PC-9 (cell line): Measurements from ENCODE around the gene FOXN3. TPM values are rescaled to one million over a fixed set of nuclear protein-coding genes. Genes with fewer than 3 reads are reported as not detected.

Source experiments
- BruUV-seq: library from RNA; stranded (reverse); fragments of 400-500 nt; replicated peaks from 2 replicates; lab custom pipeline; 2021; lab: Mats Ljungman, UMichigan
- CTCF ChIA-PET: fragments of 300-600 bp; sonication (Branson Sonifier 250); formaldehyde crosslinking; loops from one replicate; lab custom pipeline; 2022; ENCODE audit warnings: antibody characterized with exemption; lab: Charles Lee
- POLR2A ChIA-PET: fragments of 300-600 bp; sonication (Branson Sonifier 250); formaldehyde crosslinking; loops from one replicate; lab custom pipeline; 2022; ENCODE audit warnings: antibody characterized with exemption; ENCODE audit not compliant: unreplicated experiment; lab: Charles Lee
- DNase-seq, 2 experiments: peaks; one replicate each; pipeline versions ENCODE4 v3.0.0 to v3.0.0-alpha.2; 2015 to 2022; ENCODE audit warnings: mixed read lengths in 1 of 2
- H2AFZ ChIP-seq: fragments of 200-600 bp; sonication (generic); 2 replicates; pipeline ENCODE4 v1.8.1; 2017; ENCODE audit warnings: antibody characterized with exemption
- H3F3A ChIP-seq: fragments of 200-600 bp; sonication (generic); 2 replicates; pipeline ENCODE4 v1.8.1; 2017; ENCODE audit warnings: antibody characterized with exemption, mild to moderate bottlenecking, low read depth; ENCODE audit not compliant: insufficient read depth
- H3K27ac ChIP-seq: fragments of 200-600 bp; sonication (generic); 2 replicates; pipeline ENCODE4 v1.6.1; 2016; ENCODE audit warnings: mixed run types
- H3K27me3 ChIP-seq: fragments of 200-600 bp; sonication (generic); 2 replicates; pipeline ENCODE4 v1.6.1; 2016; ENCODE audit warnings: low read depth, mixed run types; ENCODE audit not compliant: insufficient read depth
- H3K36me3 ChIP-seq: fragments of 200-600 bp; sonication (generic); 2 replicates; pipeline ENCODE4 v1.6.1; 2016; ENCODE audit warnings: low read depth, mixed run types
- H3K4me1 ChIP-seq: fragments of 200-600 bp; sonication (generic); replicated peaks from 2 replicates; pipeline ENCODE4 v1.6.1; 2016; ENCODE audit warnings: mixed run types; ENCODE audit not compliant: insufficient read depth
- H3K4me2 ChIP-seq: fragments of 200-600 bp; sonication (generic); 2 replicates; pipeline ENCODE4 v1.6.1; 2017; ENCODE audit warnings: mixed run types
- H3K4me3 ChIP-seq: fragments of 200-600 bp; sonication (generic); 2 replicates; pipeline ENCODE4 v1.6.1; 2016; ENCODE audit warnings: mixed run types
- H3K79me2 ChIP-seq: fragments of 200-600 bp; sonication (generic); 2 replicates; pipeline ENCODE4 v1.6.1; 2017; ENCODE audit warnings: low read depth, mixed run types
- H3K9me2 ChIP-seq: fragments of 200-600 bp; sonication (generic); 2 replicates; pipeline ENCODE4 v1.8.1; 2017; ENCODE audit warnings: mild to moderate bottlenecking; ENCODE audit not compliant: insufficient read depth
- H3K9me3 ChIP-seq: fragments of 200-600 bp; sonication (generic); 2 replicates; pipeline ENCODE4 v1.8.1; 2016; ENCODE audit warnings: low read depth; ENCODE audit not compliant: insufficient read depth
- H4K20me1 ChIP-seq: fragments of 200-600 bp; sonication (generic); 2 replicates; pipeline ENCODE4 v1.8.1; 2017; ENCODE audit not compliant: insufficient read depth
- EZH2 ChIP-seq: fragments of 200-600 bp; sonication (generic); IDR thresholded peaks from 2 replicates; pipeline ENCODE4 v1.8.0; 2017; ENCODE audit warnings: antibody characterized with exemption, low read depth
- intact Hi-C: fragments of 100-400 bp; cut with micrococcal nuclease; formaldehyde crosslinking; loops from one replicate; pipeline ENCODE4 v1.10.0; 2022; ENCODE audit not compliant: unreplicated experiment
- total RNA-seq: library from RNA; stranded (reverse); gene quantifications from 2 replicates; pipeline ENCODE4 v1.2.3, GENCODE V29; 2021
- TF ChIP-seq, protein P1 (sequence below): fragments of 200-600 bp; sonication (generic); conservative IDR thresholded peaks from 2 replicates; pipeline ENCODE4 v1.6.1; 2017; ENCODE audit warnings: mixed run types, antibody characterized with exemption, mild to moderate bottlenecking, moderate library complexity

The FOXN3 gene
- total RNA-seq, 1 experiment from 2014 or later, result 4.2 TPM

DNA sequence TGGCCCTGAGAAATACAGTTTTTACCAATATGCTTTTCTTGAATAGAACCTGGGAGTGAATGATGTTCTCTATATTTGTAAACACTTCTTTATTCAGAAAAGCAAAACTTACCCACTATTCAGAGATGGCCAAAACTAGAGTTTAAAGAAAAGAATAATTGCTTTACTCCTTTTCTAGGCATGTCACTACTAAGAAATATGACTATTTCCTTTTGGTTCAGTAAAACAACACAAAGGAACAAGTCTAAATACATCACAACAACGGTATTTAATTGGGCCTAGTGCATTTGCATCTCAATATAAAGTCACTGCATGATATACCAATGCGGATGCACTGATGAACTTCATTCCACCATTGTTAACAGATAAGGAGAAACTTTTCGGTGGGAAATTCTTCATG is 207.5 kb downstream of the FOXN3 start:
- Histone ChIP-seq H3K4me3 (no peak overlapping the region), H3K27me3 (peaks cover 34% of the 10 kb centered on the region), H2AFZ (no peak overlapping the region), H3K9me3 (no peaks in the 10 kb centered on the region), H3K4me2 (no peak overlapping the region), H3K36me3 (no peaks in the 10 kb centered on the region), H4K20me1 (no peaks in the 10 kb centered on the region), H3K4me1 (no peaks in the 10 kb centered on the region), H3K9me2 (no peaks in the 10 kb centered on the region), H3F3A (no peaks in the 10 kb centered on the region), H3K27ac (no peak overlapping the region), H3K79me2 (no peaks in the 10 kb centered on the region)
- TF ChIP-seq, protein P1, sequence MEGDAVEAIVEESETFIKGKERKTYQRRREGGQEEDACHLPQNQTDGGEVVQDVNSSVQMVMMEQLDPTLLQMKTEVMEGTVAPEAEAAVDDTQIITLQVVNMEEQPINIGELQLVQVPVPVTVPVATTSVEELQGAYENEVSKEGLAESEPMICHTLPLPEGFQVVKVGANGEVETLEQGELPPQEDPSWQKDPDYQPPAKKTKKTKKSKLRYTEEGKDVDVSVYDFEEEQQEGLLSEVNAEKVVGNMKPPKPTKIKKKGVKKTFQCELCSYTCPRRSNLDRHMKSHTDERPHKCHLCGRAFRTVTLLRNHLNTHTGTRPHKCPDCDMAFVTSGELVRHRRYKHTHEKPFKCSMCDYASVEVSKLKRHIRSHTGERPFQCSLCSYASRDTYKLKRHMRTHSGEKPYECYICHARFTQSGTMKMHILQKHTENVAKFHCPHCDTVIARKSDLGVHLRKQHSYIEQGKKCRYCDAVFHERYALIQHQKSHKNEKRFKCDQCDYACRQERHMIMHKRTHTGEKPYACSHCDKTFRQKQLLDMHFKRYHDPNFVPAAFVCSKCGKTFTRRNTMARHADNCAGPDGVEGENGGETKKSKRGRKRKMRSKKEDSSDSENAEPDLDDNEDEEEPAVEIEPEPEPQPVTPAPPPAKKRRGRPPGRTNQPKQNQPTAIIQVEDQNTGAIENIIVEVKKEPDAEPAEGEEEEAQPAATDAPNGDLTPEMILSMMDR, result no peak
- no peak for TF ChIP-seq EZH2
- CTCF ChIA-PET, result no interaction called here
- intact Hi-C loops, result no loop called here
- BruUV-seq, result no TSS peak
- POLR2A ChIA-PET, result no interaction called here
- DNase-seq, result no peak

DNA sequence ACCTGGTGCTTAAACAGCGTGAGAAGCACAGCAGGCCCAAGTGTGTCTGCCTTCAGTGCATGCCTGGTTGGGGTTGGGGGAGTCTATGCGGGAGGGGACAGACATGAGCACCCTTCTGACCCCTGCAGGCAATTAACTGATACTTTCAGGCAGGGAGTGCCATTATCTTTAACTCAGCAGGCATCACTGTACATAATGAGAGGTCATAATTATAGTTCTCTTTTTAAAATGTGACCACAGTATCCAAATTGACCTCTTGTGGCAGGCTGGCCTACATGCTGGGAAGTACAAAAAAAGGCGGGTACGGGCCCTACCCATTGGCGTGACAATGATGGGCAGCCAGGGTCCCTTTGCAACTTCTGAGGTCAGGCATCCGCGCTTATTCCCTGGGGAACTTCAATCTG is 209.1 kb downstream of the FOXN3 start:
- CTCF ChIA-PET, result no interaction called here
- no peak for DNase-seq
- POLR2A ChIA-PET, result no interaction called here

DNA sequence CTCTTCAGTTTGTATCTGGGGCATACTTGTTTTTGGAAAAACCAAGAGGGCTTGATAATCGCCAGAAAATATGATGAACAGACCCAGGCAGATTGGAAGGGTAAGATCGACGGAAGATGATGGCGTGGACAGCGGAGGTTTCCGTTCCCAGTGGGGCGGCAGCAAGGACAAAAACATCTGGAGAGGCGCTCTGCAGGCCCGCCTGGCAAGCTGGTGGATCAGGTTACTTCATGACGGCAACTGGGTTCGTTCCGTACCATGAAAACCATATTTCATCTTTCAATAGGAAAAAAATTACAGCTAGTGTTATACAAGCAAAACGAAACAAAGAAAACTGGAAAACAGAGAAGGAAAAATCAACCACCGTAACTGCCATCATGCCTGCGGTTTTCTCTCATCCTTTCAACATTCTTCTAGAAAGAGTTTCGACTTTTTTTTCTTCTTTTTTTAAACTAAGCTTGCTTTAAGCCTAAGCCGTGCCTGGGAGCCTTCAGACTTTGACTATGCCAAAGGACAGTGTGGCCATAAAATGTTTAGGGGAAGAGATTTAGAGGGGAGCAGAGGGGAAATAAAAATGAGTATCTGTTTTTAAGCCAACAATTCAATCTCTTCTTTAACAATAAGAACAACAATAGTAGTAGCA is 210.5 kb downstream of the FOXN3 start:
- H3K27ac ChIP-seq, result no peak overlapping the region
- no peaks in the 10 kb centered on the region for H3K4me1 ChIP-seq

More for the DNA sequence above, 209.1 kb downstream of the FOXN3 start:
- Histone ChIP-seq H4K20me1 (no peaks in the 10 kb centered on the region), H3K79me2 (no peaks in the 10 kb centered on the region), H3K4me1 (no peaks in the 10 kb centered on the region), H2AFZ (no peak overlapping the region), H3K36me3 (no peaks in the 10 kb centered on the region), H3K27me3 (peaks cover 41% of the 10 kb centered on the region), H3F3A (no peaks in the 10 kb centered on the region), H3K9me3 (no peaks in the 10 kb centered on the region), H3K9me2 (no peaks in the 10 kb centered on the region), H3K27ac (no peak overlapping the region), H3K4me2 (no peak overlapping the region), H3K4me3 (no peak overlapping the region)
- BruUV-seq, result no TSS peak
- intact Hi-C loops, result no loop called here
- TF ChIP-seq, protein P1, result no peak

More for the DNA sequence above, 210.5 kb downstream of the FOXN3 start:
- H3F3A ChIP-seq, result no peaks in the 10 kb centered on the region
- no peaks in the 10 kb centered on the region for H4K20me1 ChIP-seq
- no peak overlapping the region for H3K4me2 ChIP-seq
- POLR2A ChIA-PET, result no interaction called here
- CTCF ChIA-PET, result no interaction called here
- no TSS peak for BruUV-seq
- no peaks in the 10 kb centered on the region for H3K79me2 ChIP-seq
- intact Hi-C loops, result no loop called here
- H3K27me3 ChIP-seq, result peaks cover 41% of the 10 kb centered on the region
- DNase-seq, result no peak
- H3K9me3 ChIP-seq, result no peaks in the 10 kb centered on the region
- no peaks in the 10 kb centered on the region for H3K36me3 ChIP-seq
- H2AFZ ChIP-seq, result no peak overlapping the region
- H3K9me2 ChIP-seq, result no peaks in the 10 kb centered on the region
- H3K4me3 ChIP-seq, result no peak overlapping the region
- TF ChIP-seq, protein P1, result no peak
- TF ChIP-seq EZH2, result no peak
